Measurements from ENCODE around the gene VPS13D.

The VPS13D gene, protein sequence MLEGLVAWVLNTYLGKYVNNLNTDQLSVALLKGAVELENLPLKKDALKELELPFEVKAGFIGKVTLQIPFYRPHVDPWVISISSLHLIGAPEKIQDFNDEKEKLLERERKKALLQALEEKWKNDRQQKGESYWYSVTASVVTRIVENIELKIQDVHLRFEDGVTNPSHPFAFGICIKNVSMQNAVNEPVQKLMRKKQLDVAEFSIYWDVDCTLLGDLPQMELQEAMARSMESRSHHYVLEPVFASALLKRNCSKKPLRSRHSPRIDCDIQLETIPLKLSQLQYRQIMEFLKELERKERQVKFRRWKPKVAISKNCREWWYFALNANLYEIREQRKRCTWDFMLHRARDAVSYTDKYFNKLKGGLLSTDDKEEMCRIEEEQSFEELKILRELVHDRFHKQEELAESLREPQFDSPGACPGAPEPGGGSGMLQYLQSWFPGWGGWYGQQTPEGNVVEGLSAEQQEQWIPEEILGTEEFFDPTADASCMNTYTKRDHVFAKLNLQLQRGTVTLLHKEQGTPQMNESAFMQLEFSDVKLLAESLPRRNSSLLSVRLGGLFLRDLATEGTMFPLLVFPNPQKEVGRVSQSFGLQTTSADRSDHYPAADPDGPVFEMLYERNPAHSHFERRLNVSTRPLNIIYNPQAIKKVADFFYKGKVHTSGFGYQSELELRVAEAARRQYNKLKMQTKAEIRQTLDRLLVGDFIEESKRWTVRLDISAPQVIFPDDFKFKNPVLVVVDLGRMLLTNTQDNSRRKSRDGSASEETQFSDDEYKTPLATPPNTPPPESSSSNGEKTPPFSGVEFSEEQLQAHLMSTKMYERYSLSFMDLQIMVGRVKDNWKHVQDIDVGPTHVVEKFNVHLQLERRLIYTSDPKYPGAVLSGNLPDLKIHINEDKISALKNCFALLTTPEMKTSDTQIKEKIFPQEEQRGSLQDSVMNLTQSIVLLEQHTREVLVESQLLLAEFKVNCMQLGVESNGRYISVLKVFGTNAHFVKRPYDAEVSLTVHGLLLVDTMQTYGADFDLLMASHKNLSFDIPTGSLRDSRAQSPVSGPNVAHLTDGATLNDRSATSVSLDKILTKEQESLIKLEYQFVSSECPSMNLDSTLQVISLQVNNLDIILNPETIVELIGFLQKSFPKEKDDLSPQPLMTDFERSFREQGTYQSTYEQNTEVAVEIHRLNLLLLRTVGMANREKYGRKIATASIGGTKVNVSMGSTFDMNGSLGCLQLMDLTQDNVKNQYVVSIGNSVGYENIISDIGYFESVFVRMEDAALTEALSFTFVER (N-terminal part only)

DNA sequence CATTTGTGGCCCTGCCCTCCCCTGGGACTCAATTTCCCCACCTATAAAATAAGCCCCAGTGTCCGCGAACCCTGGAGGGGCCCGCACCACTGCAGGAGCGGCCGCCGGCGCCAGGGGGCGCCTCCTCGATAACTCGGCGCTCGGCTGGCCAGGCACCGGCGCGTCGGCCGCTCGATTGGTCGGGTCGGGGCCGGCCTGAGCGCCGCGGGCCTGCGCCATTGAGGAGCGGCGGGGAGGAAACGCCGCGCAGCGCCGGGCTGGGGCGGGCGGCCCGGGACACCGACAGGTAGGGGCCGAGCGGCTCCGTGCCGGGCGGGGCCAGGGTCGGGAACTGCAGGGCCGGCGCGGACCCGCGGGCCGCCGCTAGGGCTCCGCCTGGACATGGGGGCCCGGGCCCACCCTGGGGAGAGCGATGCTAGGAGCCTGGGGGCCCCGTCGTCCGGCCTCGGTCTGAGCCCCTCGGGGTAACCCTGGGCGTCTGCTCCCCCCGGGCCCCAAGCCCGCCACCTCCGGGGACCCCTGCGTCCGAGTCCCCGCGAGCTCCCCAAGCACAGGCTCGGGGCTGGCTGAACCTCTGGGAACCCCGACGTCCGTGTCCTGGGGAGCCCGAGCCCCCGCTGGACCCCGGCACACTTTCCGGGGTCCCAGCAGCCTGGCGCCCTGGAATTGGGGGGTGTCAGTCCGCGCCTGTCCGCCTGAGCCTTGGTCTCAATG lies at the start of gene VPS13D:
Gene VPS13D (plus strand): TSS at position 196 of the 714 bp plus-strand sequence. CDS start 4,237 bp downstream, outside the sequence.
- peak within 1 kb of the TSS; percentile 85 to 91 for H3K9ac ChIP-seq (ENCODE audit: low read depth in 1 of 2, low read length in 2 of 2)
- H3K4me3 ChIP-seq (ENCODE audit: low read depth in 1 of 2, low read length in 2 of 2): peak within 1 kb of the TSS; percentile 94 to 97
- H3K36me3 ChIP-seq (ENCODE audit: control insufficient read depth in 1 of 2, insufficient read depth in 2 of 2, low read length in 2 of 2): peaks cover 3 to 4% of the 10 kb centered on the region in 2 donors
- peak within 1 kb of the TSS; percentile 61 for H3K27ac ChIP-seq (ENCODE audit: low read depth, low read length)
- no peaks in the 10 kb centered on the region for H3K9me3 ChIP-seq (ENCODE audit: control insufficient read depth in 1 of 2, low read length in 2 of 2)
- peaks cover 8 to 15% of the 10 kb centered on the region in 2 donors for H3K4me1 ChIP-seq (ENCODE audit: control insufficient read depth in 1 of 2, insufficient read depth in 2 of 2, low read length in 2 of 2)
- no peaks in the 10 kb centered on the region for H3K27me3 ChIP-seq (ENCODE audit: control insufficient read depth in 1 of 2, insufficient read depth in 2 of 2, low read length in 2 of 2)

DNA sequence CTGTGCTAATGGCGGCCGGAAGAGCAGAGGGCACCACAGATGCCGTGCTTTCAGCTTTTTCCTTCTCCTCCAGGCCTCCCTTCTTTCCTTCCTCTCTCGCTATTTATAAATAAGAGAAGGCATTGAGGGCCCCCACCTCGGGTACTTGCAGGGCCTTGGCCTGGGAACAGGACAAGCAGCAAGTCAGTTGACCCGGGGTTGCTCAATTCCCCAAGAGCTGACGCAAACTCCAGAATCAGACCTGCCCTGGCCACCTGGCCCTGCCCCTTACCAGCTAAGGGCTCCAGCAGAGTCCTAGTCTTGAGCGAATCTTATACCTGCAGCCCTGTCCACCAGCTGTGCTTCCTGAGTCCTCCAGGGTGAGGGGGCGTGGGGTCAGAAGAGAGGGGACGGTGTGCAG lies 49.5 kb upstream of the VPS13D start:
- no peaks in the 10 kb centered on the region for H3K36me3 ChIP-seq (ENCODE audit: control insufficient read depth in 1 of 2, insufficient read depth in 2 of 2, low read length in 2 of 2)
- H3K9ac ChIP-seq (ENCODE audit: low read depth in 1 of 2, low read length in 2 of 2): no peak overlapping the region
- H3K27ac ChIP-seq (ENCODE audit: low read depth, low read length): no peak overlapping the region
- no peaks in the 10 kb centered on the region for H3K9me3 ChIP-seq (ENCODE audit: control insufficient read depth in 1 of 2, low read length in 2 of 2)
- no peak overlapping the region for H3K4me3 ChIP-seq (ENCODE audit: low read depth in 1 of 2, low read length in 2 of 2)
- H3K27me3 ChIP-seq (ENCODE audit: control insufficient read depth in 1 of 2, insufficient read depth in 2 of 2, low read length in 2 of 2): no peaks in the 10 kb centered on the region
- H3K4me1 ChIP-seq (ENCODE audit: control insufficient read depth in 1 of 2, insufficient read depth in 2 of 2, low read length in 2 of 2): peaks cover 30 to 41% of the 10 kb centered on the region in 2 donors

DNA sequence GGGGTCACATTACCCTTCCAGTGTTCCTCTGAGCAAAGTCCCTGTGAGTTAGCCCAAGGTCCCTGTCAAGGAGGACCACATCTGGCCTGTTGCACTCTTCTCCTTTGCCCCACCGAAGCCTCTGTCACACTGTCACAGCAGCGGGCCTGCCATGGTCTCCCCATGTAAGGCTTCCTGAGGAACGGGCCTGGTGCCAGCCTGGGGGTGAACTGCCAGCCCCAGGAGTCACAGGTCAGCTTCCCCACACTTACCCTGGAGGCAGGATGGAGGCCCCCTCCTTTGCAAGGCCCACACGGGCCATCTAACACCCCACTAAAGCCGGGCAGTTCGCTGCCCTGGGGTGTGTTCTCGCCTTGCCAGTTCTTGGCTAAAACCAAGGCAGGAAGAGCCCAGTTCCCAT lies 48.9 kb upstream of the VPS13D start:
- Histone ChIP-seq H3K36me3 (ENCODE audit: control insufficient read depth in 1 of 2, insufficient read depth in 2 of 2, low read length in 2 of 2) (no peaks in the 10 kb centered on the region), H3K4me3 (ENCODE audit: low read depth in 1 of 2, low read length in 2 of 2) (no peak overlapping the region), H3K9me3 (ENCODE audit: control insufficient read depth in 1 of 2, low read length in 2 of 2) (no peaks in the 10 kb centered on the region), H3K27ac (ENCODE audit: low read depth, low read length) (no peak overlapping the region), H3K4me1 (ENCODE audit: control insufficient read depth in 1 of 2, insufficient read depth in 2 of 2, low read length in 2 of 2) (peaks cover 32 to 43% of the 10 kb centered on the region in 2 donors), H3K9ac (ENCODE audit: low read depth in 1 of 2, low read length in 2 of 2) (no peak overlapping the region), H3K27me3 (ENCODE audit: control insufficient read depth in 1 of 2, insufficient read depth in 2 of 2, low read length in 2 of 2) (no peaks in the 10 kb centered on the region)

DNA sequence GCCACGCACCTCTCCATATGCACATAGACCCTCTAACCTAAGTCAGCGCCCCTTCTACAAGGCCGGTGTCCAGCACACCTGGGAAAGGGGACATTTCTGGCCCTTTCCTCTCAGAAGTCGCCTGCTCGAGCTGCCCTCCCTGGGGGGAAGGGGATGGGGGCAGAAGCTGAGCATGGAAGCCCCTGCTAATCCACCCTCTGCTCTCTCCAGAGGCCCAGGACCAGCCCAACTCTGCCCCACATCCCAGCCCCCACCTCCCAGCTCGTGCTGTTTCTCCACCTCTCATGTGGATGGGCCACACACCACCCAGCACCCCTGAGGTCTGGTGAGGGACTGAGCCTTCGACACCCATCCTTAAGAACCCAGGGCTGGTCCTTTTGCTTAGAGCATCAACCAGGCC lies 48.3 kb upstream of the VPS13D start:
- Histone ChIP-seq H3K4me1 (ENCODE audit: control insufficient read depth in 1 of 2, insufficient read depth in 2 of 2, low read length in 2 of 2) (peaks cover 39 to 45% of the 10 kb centered on the region in 2 donors), H3K9me3 (ENCODE audit: control insufficient read depth in 1 of 2, low read length in 2 of 2) (no peaks in the 10 kb centered on the region), H3K27me3 (ENCODE audit: control insufficient read depth in 1 of 2, insufficient read depth in 2 of 2, low read length in 2 of 2) (no peaks in the 10 kb centered on the region), H3K27ac (ENCODE audit: low read depth, low read length) (no peak overlapping the region), H3K36me3 (ENCODE audit: control insufficient read depth in 1 of 2, insufficient read depth in 2 of 2, low read length in 2 of 2) (no peaks in the 10 kb centered on the region), H3K4me3 (ENCODE audit: low read depth in 1 of 2, low read length in 2 of 2) (no peak overlapping the region), H3K9ac (ENCODE audit: low read depth in 1 of 2, low read length in 2 of 2) (no peak overlapping the region)

DNA sequence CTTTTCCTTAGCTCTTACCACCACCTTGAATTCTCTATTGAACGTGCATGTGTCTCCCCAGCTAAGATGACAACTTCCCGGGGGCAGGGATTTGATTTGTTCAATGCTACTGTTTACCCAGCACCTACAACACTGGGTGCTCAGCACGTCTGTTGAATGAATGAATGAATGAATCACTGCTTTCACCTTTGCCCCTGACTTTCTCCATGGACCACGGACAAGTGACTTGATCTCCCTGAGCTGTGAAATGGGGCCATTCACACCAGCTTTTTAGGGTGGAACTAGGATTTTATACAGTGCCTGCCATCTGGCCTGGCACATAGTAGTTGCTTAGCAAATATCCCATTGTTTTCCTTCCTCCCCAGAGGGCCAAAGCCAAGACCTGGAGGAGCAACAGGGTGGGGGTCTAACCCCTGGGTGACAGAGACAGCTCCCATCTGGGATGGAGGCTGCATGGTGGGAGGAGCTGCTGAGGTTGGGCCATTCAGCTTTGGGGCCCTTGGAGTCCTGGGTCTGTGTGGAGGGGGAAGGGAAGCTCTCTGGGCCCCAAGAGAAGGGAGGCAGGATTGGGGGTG lies 47.3 kb upstream of the VPS13D start:
- H3K4me3 ChIP-seq (ENCODE audit: low read depth in 1 of 2, low read length in 2 of 2): no peak overlapping the region
- no peaks in the 10 kb centered on the region for H3K9me3 ChIP-seq (ENCODE audit: control insufficient read depth in 1 of 2, low read length in 2 of 2)
- peaks cover 43 to 48% of the 10 kb centered on the region in 2 donors for H3K4me1 ChIP-seq (ENCODE audit: control insufficient read depth in 1 of 2, insufficient read depth in 2 of 2, low read length in 2 of 2)
- no peak overlapping the region for H3K9ac ChIP-seq (ENCODE audit: low read depth in 1 of 2, low read length in 2 of 2)
- no peak overlapping the region for H3K27ac ChIP-seq (ENCODE audit: low read depth, low read length)
- no peaks in the 10 kb centered on the region for H3K27me3 ChIP-seq (ENCODE audit: control insufficient read depth in 1 of 2, insufficient read depth in 2 of 2, low read length in 2 of 2)
- H3K36me3 ChIP-seq (ENCODE audit: control insufficient read depth in 1 of 2, insufficient read depth in 2 of 2, low read length in 2 of 2): no peaks in the 10 kb centered on the region

DNA sequence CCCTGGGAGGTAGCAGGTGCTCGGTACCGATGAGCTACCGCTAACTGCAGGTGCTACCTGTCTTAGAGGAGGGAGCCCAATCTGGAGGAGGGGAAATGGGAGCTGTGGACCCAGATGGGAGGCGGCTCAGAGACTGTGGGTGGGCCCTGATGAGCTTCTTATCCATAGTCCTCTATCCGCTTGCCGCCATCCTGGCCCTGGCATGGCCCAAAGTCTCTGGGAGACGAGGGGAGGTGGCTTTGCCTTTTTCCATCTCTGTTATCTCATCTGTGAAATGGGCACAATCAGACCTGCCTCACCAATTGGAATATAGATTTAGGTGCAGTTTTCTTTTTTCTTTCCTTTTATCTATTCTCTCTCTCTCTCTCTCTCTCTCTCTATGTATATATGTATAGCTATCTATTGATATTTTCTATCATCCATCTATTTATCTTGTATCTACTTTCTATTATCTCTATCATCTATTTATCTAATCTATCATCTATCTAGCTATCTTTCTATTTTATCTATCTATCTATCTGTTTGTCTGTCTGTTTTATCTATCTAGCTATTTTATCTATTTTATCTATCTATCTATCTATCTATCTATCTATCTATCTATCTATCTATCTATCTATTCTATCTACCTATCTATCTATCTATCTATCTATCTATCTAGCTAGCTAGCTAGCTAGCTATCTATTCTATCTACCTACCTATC lies 46.6 kb upstream of the VPS13D start:
- Histone ChIP-seq H3K27ac (ENCODE audit: low read depth, low read length) (peak overlapping the region; percentile 8), H3K9me3 (ENCODE audit: control insufficient read depth in 1 of 2, low read length in 2 of 2) (no peaks in the 10 kb centered on the region), H3K27me3 (ENCODE audit: control insufficient read depth in 1 of 2, insufficient read depth in 2 of 2, low read length in 2 of 2) (no peaks in the 10 kb centered on the region), H3K4me3 (ENCODE audit: low read depth in 1 of 2, low read length in 2 of 2) (no peak overlapping the region), H3K36me3 (ENCODE audit: control insufficient read depth in 1 of 2, insufficient read depth in 2 of 2, low read length in 2 of 2) (no peaks in the 10 kb centered on the region), H3K4me1 (ENCODE audit: control insufficient read depth in 1 of 2, insufficient read depth in 2 of 2, low read length in 2 of 2) (peaks cover 43 to 48% of the 10 kb centered on the region in 2 donors), H3K9ac (ENCODE audit: low read depth in 1 of 2, low read length in 2 of 2) (no peak overlapping the region)

DNA sequence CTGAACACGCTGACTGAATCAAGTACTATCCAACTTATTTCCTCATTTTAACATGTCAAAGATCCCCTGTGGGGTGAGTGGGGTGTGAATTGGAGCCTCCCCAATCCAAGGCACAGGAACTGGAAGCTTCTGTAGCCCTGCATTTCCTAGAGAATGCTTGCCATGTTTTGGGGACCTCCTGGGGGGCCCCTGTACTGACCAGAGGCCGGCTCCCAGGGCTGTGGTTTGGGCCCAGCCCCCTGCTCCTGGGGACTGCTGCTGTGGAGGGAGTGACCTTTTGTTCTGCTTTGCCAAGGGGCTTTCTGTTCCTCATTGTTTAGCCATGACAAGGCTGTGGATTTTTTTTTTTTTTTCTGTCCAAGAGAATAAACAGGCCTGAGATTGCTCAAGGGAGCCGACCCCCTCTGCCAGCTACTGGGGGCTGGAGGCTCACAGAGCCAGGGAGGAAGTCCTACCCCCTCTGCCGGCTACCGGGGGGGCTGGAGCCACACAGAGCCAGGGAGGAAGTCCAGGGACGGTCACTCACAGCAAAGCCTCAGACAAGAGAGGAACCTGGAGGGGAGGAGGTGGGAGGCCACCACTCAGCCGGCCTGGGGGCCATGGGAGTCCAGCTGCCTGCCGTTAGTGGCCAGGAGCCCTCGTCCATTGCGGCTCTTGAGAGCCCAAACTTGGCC lies 45.7 kb upstream of the VPS13D start:
- H3K9ac ChIP-seq (ENCODE audit: low read depth in 1 of 2, low read length in 2 of 2): peak overlapping the region; percentile 4 to 10
- peaks cover 0 to 4% of the 10 kb centered on the region in 2 donors for H3K36me3 ChIP-seq (ENCODE audit: control insufficient read depth in 1 of 2, insufficient read depth in 2 of 2, low read length in 2 of 2)
- H3K27ac ChIP-seq (ENCODE audit: low read depth, low read length): peak overlapping the region; percentile 69
- H3K27me3 ChIP-seq (ENCODE audit: control insufficient read depth in 1 of 2, insufficient read depth in 2 of 2, low read length in 2 of 2): no peaks in the 10 kb centered on the region
- H3K9me3 ChIP-seq (ENCODE audit: control insufficient read depth in 1 of 2, low read length in 2 of 2): no peaks in the 10 kb centered on the region
- peaks cover 47 to 48% of the 10 kb centered on the region in 2 donors for H3K4me1 ChIP-seq (ENCODE audit: control insufficient read depth in 1 of 2, insufficient read depth in 2 of 2, low read length in 2 of 2)
- no peak overlapping the region for H3K4me3 ChIP-seq (ENCODE audit: low read depth in 1 of 2, low read length in 2 of 2)

DNA sequence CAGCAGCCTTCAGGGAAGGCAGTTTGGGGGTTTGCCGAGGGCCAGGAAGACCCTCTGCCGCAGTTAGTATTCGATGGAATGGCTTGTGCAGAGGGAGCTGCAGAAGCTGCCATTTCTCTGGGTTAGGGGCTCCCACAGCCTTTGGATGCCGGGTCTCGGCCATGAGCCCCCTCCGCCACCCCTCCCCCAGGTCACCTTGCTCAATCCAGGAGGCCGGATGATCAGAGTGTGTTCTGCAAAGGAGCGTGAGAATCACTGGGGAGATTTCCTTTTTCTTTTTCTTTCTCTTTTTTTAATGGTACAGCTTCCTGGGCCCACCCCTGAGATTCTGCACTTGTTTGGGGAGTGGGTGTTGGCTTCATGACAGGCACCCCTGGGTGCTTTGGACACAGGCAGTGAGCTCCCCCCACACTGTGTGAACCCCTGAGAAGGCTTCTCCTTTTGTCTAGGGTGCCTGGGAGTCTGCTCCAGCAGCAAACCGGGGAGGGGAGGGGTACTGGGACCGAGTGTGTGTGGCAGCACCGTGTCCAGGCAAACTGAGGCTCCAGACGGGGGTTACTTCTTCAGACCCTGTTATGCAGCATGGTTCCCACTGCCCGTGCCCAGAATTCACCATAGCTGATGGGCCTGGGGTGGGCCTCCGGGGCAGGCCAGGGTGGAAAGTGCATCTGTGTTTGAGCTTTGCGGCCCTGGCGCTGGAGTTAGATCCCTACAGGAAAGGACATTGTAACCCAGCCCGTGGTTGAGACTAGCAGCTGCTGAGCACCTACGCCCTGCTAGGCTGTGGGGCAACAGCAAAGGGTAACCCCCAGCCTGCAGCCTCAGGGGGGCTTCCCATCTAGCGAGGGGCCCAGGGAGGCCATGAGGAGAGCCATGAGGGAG lies 44.6 kb upstream of the VPS13D start:
- H3K4me3 ChIP-seq (ENCODE audit: low read depth in 1 of 2, low read length in 2 of 2): peak overlapping the region in 1 of 2 donors; percentile 28

More for the DNA sequence above, 44.6 kb upstream of the VPS13D start:
- Histone ChIP-seq H3K4me1 (ENCODE audit: control insufficient read depth in 1 of 2, insufficient read depth in 2 of 2, low read length in 2 of 2) (peaks cover 49% of the 10 kb centered on the region in 2 donors), H3K9ac (ENCODE audit: low read depth in 1 of 2, low read length in 2 of 2) (peak overlapping the region; percentile 10 to 39), H3K27me3 (ENCODE audit: control insufficient read depth in 1 of 2, insufficient read depth in 2 of 2, low read length in 2 of 2) (no peaks in the 10 kb centered on the region), H3K27ac (ENCODE audit: low read depth, low read length) (peak overlapping the region; percentile 69), H3K36me3 (ENCODE audit: control insufficient read depth in 1 of 2, insufficient read depth in 2 of 2, low read length in 2 of 2) (peaks cover 0 to 10% of the 10 kb centered on the region in 2 donors), H3K9me3 (ENCODE audit: control insufficient read depth in 1 of 2, low read length in 2 of 2) (no peaks in the 10 kb centered on the region)
